ENCODE results near the gene STARD7.

Gene STARD7

DNA sequence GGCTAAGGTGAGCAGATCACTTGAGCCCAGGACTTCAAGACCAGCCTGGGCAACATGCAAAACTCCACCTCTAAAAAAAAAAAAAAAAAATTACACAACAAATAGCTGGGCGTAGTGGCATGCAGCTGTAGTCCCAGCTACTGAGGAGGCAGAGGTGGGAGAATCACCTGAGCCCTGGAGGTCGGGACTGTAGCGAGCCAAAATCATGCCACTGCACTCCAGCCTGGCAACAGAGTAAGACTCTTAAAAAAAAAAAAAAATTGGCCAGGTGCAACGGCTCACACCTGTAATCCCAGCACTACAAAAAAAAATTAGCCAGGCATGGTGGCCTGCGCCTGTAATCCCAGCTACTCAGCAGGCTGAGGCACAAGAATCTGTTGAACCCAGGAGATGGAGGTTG is 7.3 kb downstream of the STARD7 start:
- DNase-seq (ENCODE audit: insufficient read length, low spot score) (no peak), FAIRE-seq (no peak)

DNA sequence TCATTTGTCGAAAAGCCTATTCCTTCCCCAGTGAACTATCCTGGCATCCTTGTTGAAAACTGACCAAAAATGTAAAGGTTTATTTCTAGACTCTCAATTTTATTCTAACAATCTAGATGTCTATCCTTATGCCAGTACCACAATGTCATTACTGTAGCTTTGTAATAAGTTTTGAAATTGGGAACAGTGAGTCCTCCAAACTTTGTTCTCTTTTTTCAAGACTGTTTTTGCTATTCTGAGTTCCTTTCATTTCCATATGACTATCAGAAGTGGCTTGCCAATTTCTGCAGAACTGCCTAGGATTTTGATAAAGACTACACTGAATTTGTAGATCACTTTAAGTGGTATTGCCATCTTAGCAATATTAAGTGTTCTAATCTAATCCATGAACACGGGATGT is 9.7 kb downstream of the STARD7 start:
- DNase-seq (ENCODE audit: insufficient read length, low spot score) (no peak), FAIRE-seq (no peak)

GRCh38 chr2:96197546-96198255 is 10.9 kb downstream of the STARD7 start:
- DNase-seq (ENCODE audit: insufficient read length, low spot score) (no peak), FAIRE-seq (no peak)

GRCh38 chr2:96195410-96196066 is 13.1 kb downstream of the STARD7 start:
- DNase-seq (ENCODE audit: insufficient read length, low spot score) (no peak), FAIRE-seq (no peak)

- DNase-seq (ENCODE audit: insufficient read length, low spot score): no peak
- FAIRE-seq: no peak
These were observed 16.5 kb downstream of the STARD7 start for GRCh38 chr2:96191937-96192670.

DNA sequence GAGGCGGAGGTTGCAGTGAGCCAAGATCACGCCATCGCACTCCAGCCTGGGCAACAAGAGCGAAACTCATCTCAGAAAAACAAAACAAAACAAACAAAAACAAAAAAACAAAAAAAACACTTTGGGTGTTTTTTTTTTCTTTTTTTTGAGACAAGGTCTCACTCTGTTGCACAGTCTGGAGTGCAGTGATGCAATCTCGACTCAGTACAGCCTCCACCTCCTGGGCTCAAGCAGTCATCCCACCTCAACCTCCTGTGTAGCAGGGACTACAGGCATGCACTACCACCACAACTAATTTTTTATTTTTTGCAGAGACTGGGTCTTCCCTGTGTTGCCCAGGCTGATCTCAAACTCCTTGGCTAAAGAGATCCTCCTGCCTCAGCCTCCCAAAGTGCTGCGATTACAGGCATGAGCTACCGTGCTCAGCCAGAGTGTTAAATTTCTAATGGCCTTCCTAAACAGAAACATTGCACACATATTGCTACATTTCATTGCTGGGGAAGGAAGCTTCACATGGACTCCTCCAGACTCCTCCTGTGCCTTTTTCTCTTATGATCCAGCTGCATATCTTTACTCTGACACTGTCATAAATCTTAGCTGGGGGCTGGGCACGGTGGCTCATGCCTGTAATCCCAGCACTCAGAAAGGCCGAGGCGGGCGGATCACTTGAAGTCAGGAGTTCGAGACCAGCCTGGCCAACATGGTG is 19.7 kb downstream of the STARD7 start:
- FAIRE-seq: no peak
- no peak for DNase-seq (ENCODE audit: insufficient read length, low spot score)

DNA sequence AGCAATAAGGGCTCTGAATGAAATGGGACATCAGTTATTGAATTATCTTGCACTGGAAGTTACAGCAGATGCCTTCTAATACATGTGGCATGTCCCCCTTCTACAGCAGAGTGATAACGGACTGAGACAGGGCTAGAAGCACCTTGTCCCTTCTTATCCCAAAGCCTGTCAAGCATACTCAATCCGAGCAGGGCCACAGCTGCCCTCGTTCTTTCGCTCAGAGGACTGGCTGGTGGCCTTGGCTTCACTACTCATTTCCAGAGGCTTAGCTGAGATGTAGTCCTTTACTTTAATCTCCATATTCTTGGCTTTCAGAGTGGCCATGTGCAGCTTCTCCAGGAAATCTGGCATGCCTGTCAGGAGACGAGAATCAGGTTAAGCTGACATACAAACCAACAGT is 22.1 kb downstream of the STARD7 start:
- FAIRE-seq: peak; percentile 23
- no peak for DNase-seq (ENCODE audit: insufficient read length, low spot score)

DNA sequence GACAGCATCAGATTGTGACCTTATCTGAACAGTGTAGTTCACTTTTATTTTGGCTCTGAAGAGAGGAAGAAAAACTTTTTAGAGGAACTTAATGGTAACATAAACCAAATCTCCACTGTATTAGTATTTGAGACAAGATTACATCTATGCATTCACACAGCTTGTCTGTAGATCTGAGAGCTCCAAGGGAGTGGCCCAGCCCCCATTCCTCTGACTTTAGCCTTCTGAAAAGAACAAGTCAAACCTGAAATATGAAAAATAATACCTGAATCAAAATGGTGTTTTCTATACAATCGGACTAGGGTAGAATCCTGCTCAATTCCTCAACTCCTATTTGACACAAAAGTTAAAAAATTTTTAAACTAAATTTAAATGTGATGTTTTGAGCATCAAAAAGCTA is 23.1 kb downstream of the STARD7 start:
- FAIRE-seq (no peak), DNase-seq (ENCODE audit: insufficient read length, low spot score) (no peak)

DNA sequence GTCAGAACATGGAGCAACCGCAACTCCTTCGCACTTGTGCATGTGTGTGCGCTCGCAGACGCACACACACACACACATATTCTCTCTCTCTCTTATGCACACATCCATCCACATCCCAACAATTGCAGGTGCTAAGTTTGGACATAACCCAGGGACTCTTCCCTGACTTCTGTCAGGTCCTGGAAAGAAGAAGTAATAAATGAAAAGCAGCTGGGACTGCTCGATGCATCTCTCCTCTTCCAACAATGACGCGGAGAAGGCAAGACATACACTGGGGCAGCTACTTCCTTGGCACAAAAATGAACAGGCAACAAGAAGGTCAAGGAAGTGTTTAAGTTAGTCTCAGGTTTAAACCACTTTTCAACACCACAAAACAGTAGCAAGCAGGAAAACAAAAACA is 23.6 kb downstream of the STARD7 start:
- FAIRE-seq: peak; percentile 79
- DNase-seq (ENCODE audit: insufficient read length, low spot score): no peak

GRCh38 chr2:96184188-96184587 is 24.4 kb downstream of the STARD7 start:
- FAIRE-seq: no peak
- no peak for DNase-seq (ENCODE audit: insufficient read length, low spot score)

DNA sequence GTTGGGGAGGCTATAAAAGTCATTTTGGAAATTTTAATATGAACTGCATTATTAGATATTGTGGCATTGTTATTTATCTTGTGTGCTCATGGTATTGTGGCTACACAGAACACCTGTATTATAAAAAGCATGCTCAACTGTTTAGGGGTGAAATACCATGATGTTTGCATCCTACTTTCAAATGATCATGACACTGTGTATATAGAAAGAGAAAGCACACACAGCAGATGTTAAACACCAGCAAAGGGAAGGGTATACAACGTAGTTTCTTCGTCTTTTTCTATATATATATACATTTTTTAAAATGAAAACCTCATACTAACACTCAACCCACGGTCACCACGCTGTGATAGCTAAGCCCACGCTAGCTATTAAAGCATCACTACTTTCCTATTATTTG is 27.1 kb downstream of the STARD7 start:
- DNase-seq (ENCODE audit: insufficient read length, low spot score) (no peak), FAIRE-seq (no peak)

DNA sequence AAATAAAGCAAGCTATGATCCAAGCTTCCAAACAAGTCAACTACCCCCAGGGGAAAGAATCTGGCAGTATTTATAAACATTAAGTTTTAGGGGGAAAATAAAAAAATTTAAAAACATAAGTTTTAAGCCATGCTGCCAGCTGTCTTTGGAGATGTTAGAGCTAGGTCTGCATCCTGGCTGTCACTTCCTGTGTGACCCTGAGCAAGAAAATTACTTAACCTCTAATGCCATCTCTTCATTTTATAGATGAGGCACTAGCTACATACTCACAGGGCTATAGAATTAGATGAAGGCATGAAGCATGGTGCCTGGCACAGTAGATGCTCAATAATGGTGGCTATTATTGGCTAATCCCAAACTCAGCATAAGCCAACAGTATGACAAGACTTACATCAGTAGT is 28.1 kb downstream of the STARD7 start:
- FAIRE-seq (peak; percentile 13), DNase-seq (ENCODE audit: insufficient read length, low spot score) (no peak)

- no peak for FAIRE-seq
- DNase-seq (ENCODE audit: insufficient read length, low spot score): no peak
These were observed 28.6 kb downstream of the STARD7 start for GRCh38 chr2:96180002-96180401.

DNA sequence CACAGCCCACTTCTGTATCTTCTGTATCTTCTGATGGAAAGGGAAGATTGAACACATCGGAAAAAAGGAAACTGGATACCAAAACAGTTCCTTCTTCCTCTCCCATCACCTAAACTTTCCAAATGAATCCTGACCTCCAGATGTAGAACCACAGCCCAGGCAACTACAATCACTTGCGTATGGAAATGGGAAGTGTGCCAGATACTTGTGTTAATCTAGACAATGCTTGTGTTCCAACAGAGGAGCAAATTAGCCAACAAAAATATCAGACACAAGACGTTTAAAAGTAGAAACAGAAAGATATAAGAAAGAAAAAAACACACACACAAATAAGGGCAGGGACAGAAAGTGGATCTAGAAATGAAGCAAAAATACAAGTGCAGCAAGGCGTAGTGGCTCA is 32.0 kb downstream of the STARD7 start:
- no peak for DNase-seq (ENCODE audit: insufficient read length, low spot score)
- no peak for FAIRE-seq

GRCh38 chr2:96175951-96176350 is 32.7 kb downstream of the STARD7 start:
- DNase-seq (ENCODE audit: insufficient read length, low spot score): no peak
- no peak for FAIRE-seq

- FAIRE-seq: peak; percentile 57
- DNase-seq (ENCODE audit: insufficient read length, low spot score): peak; percentile 93
These were observed 34.1 kb downstream of the STARD7 start for GRCh38 chr2:96174251-96175144.

GRCh38 chr2:96171831-96172230 is 36.8 kb downstream of the STARD7 start:
- DNase-seq (ENCODE audit: insufficient read length, low spot score) (no peak), FAIRE-seq (peak; percentile 57)

DNA sequence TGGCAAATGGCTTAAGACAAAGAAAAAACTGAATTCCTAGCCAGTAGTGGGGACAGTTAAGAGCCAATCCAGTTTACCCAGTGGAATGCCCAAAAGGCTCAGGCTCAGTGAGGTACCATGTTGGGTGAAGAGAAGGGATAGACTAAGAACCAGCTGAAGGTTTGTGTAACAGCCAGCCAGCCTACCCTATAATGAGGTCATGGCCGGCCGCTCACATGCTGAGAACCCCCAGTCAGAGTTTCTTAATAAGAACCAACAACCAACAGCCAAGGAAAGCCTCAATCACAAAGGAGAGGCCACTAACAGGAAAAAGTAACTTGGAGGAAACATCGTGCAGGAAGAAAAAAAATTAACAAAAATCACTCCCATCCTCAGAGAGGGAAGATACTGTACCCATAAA is 38.0 kb downstream of the STARD7 start:
- no peak for FAIRE-seq
- no peak for DNase-seq (ENCODE audit: insufficient read length, low spot score)

GRCh38 chr2:96169868-96170507 is 38.6 kb downstream of the STARD7 start:
- DNase-seq (ENCODE audit: insufficient read length, low spot score) (no peak), FAIRE-seq (no peak)

Data from HTR-8/SVneo (cell line).